OCI-LY3 (cell line): ENCODE measurements around the gene TTC39A.

Experiments used
- H2AFZ ChIP-seq: fragments of 200-600, 300-600 bp; shearing (Covaris generic); 2 replicates; pipeline ENCODE4 v1.6.0; 2014; ENCODE audit warnings: antibody characterized with exemption, low read depth, low read length
- H3K27ac ChIP-seq: fragments of 200-600, 300-600 bp; sonication (generic); 2 replicates; pipeline ENCODE4 v1.5.1; 2014; ENCODE audit warnings: mild to moderate bottlenecking, low read length, moderate library complexity, mixed read lengths
- H3K27me3 ChIP-seq: fragments of 200-600, 300-600 bp; sonication (generic); 2 replicates; pipeline ENCODE4 v1.6.1; 2014; ENCODE audit warnings: low read depth, low read length, mixed read lengths
- H3K36me3 ChIP-seq: fragments of 200-600, 300-600 bp; sonication (generic); replicated peaks from 2 replicates; pipeline ENCODE3; 2014; ENCODE audit warnings: low read depth, low read length, mixed read lengths
- H3K4me1 ChIP-seq: fragments of 300-600, 200-600 bp; sonication (generic); 2 replicates; pipeline ENCODE4 v1.6.1; 2014; ENCODE audit warnings: low read length, mixed read lengths
- H3K4me2 ChIP-seq: fragments of 200-600, 300-600 bp; sonication (generic); 2 replicates; pipeline ENCODE4 v1.6.1; 2014; ENCODE audit warnings: low read length, mixed read lengths
- H3K4me3 ChIP-seq: fragments of 300-600, 200-600 bp; sonication (generic); 2 replicates; pipeline ENCODE4 v1.5.1; 2014; ENCODE audit warnings: antibody characterized with exemption, mild to moderate bottlenecking, low read length, moderate library complexity
- H3K79me2 ChIP-seq: fragments of 300-600, 200-600 bp; shearing (Covaris generic); 2 replicates; pipeline ENCODE4 v1.6.1; 2014; ENCODE audit warnings: mild to moderate bottlenecking, low read length, mixed read lengths
- H3K9ac ChIP-seq: fragments of 300-600, 200-600 bp; shearing (Covaris generic); 2 replicates; pipeline ENCODE4 v1.6.0; 2014; ENCODE audit warnings: mild to moderate bottlenecking, low read length, moderate library complexity
- H3K9me3 ChIP-seq: fragments of 200-600, 300-600 bp; shearing (Covaris generic); 2 replicates; pipeline ENCODE4 v1.6.1; 2014; ENCODE audit warnings: low read length, mixed read lengths; ENCODE audit not compliant: insufficient read depth
- H4K20me1 ChIP-seq: fragments of 200-600, 300-600 bp; sonication (generic); 2 replicates; pipeline ENCODE4 v1.6.1; 2016; ENCODE audit warnings: low read length, mixed read lengths; ENCODE audit not compliant: insufficient read depth
- CTCF ChIP-seq: fragments of 200-600, 300-600 bp; sonication (generic); IDR thresholded peaks from 2 replicates; pipeline ENCODE4 v1.5.1; 2014; ENCODE audit warnings: antibody characterized with exemption, low read length, low read depth
- EZH2phosphoT487 ChIP-seq: fragments of 200-600 bp; shearing (Covaris generic); IDR thresholded peaks from 2 replicates; pipeline ENCODE4 v1.6.1; 2018; ENCODE audit warnings: antibody characterized with exemption, mixed run types, low read depth

The TTC39A gene

GRCh38 chr1:51272916-51273315 is 57.4 kb downstream of the TTC39A start:
- peaks cover 9% of the 10 kb centered on the region for H3K4me1 ChIP-seq
- H3K9me3 ChIP-seq, result no peaks in the 10 kb centered on the region
- H3K4me3 ChIP-seq, result no peak overlapping the region
- no peaks in the 10 kb centered on the region for H3K27me3 ChIP-seq
- H3K79me2 ChIP-seq, result 0 out of 2 replicates have a peak, but pooled peaks cover 4% of the 10 kb centered on the region
- no peak overlapping the region for H3K27ac ChIP-seq
- H2AFZ ChIP-seq, result no peak overlapping the region
- no peak for TF ChIP-seq EZH2phosphoT487
- H4K20me1 ChIP-seq, result no peaks in the 10 kb centered on the region
- peaks cover 2% of the 10 kb centered on the region for H3K36me3 ChIP-seq
- H3K9ac ChIP-seq, result no peak overlapping the region
- H3K4me2 ChIP-seq, result no peak overlapping the region

GRCh38 chr1:51270751-51271150 is 59.6 kb downstream of the TTC39A start:
- H3K79me2 ChIP-seq, result 0 out of 2 replicates have a peak, but pooled peaks cover 4% of the 10 kb centered on the region
- H3K4me3 ChIP-seq, result no peak overlapping the region
- no peaks in the 10 kb centered on the region for H3K9me3 ChIP-seq
- no peak overlapping the region for H3K27ac ChIP-seq
- TF ChIP-seq EZH2phosphoT487 (no peak), CTCF (no peak)
- H2AFZ ChIP-seq, result no peak overlapping the region
- H3K9ac ChIP-seq, result no peak overlapping the region
- H3K4me1 ChIP-seq, result peaks cover 14% of the 10 kb centered on the region
- H3K27me3 ChIP-seq, result no peaks in the 10 kb centered on the region
- H3K36me3 ChIP-seq, result peaks cover 2% of the 10 kb centered on the region
- H4K20me1 ChIP-seq, result no peaks in the 10 kb centered on the region
- no peak overlapping the region for H3K4me2 ChIP-seq

GRCh38 chr1:51268634-51269033 is 61.7 kb downstream of the TTC39A start:
- H3K4me2 ChIP-seq, result peak overlapping the region; percentile 66
- H3K4me1 ChIP-seq, result peaks cover 14% of the 10 kb centered on the region
- no peak overlapping the region for H2AFZ ChIP-seq
- 0 out of 2 replicates have a peak, but pooled peaks cover 4% of the 10 kb centered on the region for H3K79me2 ChIP-seq
- no peak overlapping the region for H3K9ac ChIP-seq
- no peaks in the 10 kb centered on the region for H4K20me1 ChIP-seq
- TF ChIP-seq CTCF (no peak), EZH2phosphoT487 (no peak)
- H3K27me3 ChIP-seq, result no peaks in the 10 kb centered on the region
- H3K4me3 ChIP-seq, result peak overlapping the region; percentile 50
- no peak overlapping the region for H3K27ac ChIP-seq
- H3K9me3 ChIP-seq, result no peaks in the 10 kb centered on the region
- H3K36me3 ChIP-seq, result peaks cover 2% of the 10 kb centered on the region

- H3K9me3 ChIP-seq, result no peaks in the 10 kb centered on the region
- no peaks in the 10 kb centered on the region for H4K20me1 ChIP-seq
- H3K9ac ChIP-seq, result no peak overlapping the region
- peaks cover 14% of the 10 kb centered on the region for H3K4me1 ChIP-seq
- H3K36me3 ChIP-seq, result peaks cover 2% of the 10 kb centered on the region
- TF ChIP-seq CTCF (no peak), EZH2phosphoT487 (no peak)
- H3K27me3 ChIP-seq, result no peaks in the 10 kb centered on the region
- no peak overlapping the region for H3K27ac ChIP-seq
- 0 out of 2 replicates have a peak, but pooled peaks cover 4% of the 10 kb centered on the region for H3K79me2 ChIP-seq
- H2AFZ ChIP-seq, result no peak overlapping the region
- H3K4me2 ChIP-seq, result no peak overlapping the region
- no peak overlapping the region for H3K4me3 ChIP-seq
These were observed 63.6 kb downstream of the TTC39A start for GRCh38 chr1:51266791-51267190.
